ENCODE results near the gene OR6M1. TPM values are rescaled to one million over a fixed set of nuclear protein-coding genes. Genes with fewer than 3 reads are reported as not detected.

OR6M1 gene
- polyA plus RNA-seq, 1 of the 3 experiments (the other 2 are of a cell fraction) = not detected

DNA sequence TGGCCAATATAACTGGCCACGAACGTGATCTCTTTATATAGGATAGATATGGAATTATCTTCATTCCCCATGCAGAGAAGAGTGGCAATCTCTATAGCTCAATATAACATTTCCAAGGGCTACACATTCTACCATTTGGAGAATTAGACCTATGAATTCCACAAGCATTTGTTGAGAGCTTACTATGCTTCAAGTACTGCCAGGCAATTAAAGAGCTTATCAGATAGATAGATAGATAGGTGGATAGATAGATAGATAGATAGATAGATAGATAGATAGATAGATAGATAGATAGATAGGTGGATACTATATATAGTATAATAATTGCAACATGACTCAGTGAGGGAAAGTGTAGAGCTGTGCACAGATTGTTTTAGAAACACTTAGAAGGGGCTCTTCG is 50.3 kb downstream of the OR6M1 start:
- WGBS (ENCODE audit: low lambda C conversion rate) = 10% methylated on average over 3 of the region's 3 CpGs
- Histone ChIP-seq H3K4me3 (ENCODE audit: low read depth in 2 of 2, low read length in 1 of 2) (no peak overlapping the region), H3K36me3 (replicated peaks in 1 of 2; ENCODE audit: control insufficient read depth in 1 of 2, insufficient read depth in 2 of 2, low read length in 1 of 2) (no peaks in the 10 kb centered on the region), H3F3A (replicated peaks; ENCODE audit: insufficient read depth) (no peaks in the 10 kb centered on the region), H3K4me2 (no peak overlapping the region), H2AFZ (ENCODE audit: low read depth) (no peak overlapping the region), H3K4me1 (ENCODE audit: control insufficient read depth in 1 of 2, insufficient read depth in 2 of 2, low read depth in 1 of 2, low read length in 1 of 2) (no peaks in the 10 kb centered on the region), H3K27me3 (ENCODE audit: insufficient read depth) (peaks cover 15% of the 10 kb centered on the region; the same call in 1 of the 2 replicates), H3K27ac (ENCODE audit: low read depth in 2 of 2, low read length in 1 of 2) (no peak overlapping the region), H3K9ac (no peak overlapping the region), H3K9me3 (no peaks in the 10 kb centered on the region), H3K79me2 (ENCODE audit: insufficient read depth) (no peaks in the 10 kb centered on the region), H3K9me2 (no peaks in the 10 kb centered on the region), H4K20me1 (ENCODE audit: insufficient read depth) (no peaks in the 10 kb centered on the region)
- TF ChIP-seq, protein P1, sequence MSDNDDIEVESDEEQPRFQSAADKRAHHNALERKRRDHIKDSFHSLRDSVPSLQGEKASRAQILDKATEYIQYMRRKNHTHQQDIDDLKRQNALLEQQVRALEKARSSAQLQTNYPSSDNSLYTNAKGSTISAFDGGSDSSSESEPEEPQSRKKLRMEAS (IDR thresholded peaks at IDR 0.05; ENCODE audit: low read depth) = no peak
- TF ChIP-seq YY1 (IDR thresholded peaks at IDR 0.05; ENCODE audit: low read depth) (no peak), TCF12 (IDR thresholded peaks at IDR 0.05) (no peak), GABPA (IDR thresholded peaks at IDR 0.05; ENCODE audit: low read depth) (no peak), POLR2AphosphoS5 (IDR thresholded peaks at IDR 0.05; ENCODE audit: low read depth, low read length) (no peak)
- TF ChIP-seq, protein P2, sequence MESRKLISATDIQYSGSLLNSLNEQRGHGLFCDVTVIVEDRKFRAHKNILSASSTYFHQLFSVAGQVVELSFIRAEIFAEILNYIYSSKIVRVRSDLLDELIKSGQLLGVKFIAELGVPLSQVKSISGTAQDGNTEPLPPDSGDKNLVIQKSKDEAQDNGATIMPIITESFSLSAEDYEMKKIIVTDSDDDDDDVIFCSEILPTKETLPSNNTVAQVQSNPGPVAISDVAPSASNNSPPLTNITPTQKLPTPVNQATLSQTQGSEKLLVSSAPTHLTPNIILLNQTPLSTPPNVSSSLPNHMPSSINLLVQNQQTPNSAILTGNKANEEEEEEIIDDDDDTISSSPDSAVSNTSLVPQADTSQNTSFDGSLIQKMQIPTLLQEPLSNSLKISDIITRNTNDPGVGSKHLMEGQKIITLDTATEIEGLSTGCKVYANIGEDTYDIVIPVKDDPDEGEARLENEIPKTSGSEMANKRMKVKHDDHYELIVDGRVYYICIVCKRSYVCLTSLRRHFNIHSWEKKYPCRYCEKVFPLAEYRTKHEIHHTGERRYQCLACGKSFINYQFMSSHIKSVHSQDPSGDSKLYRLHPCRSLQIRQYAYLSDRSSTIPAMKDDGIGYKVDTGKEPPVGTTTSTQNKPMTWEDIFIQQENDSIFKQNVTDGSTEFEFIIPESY (IDR thresholded peaks at IDR 0.05; ENCODE audit: borderline replicate concordance, low read depth) = no peak
- TF ChIP-seq, protein P3, sequence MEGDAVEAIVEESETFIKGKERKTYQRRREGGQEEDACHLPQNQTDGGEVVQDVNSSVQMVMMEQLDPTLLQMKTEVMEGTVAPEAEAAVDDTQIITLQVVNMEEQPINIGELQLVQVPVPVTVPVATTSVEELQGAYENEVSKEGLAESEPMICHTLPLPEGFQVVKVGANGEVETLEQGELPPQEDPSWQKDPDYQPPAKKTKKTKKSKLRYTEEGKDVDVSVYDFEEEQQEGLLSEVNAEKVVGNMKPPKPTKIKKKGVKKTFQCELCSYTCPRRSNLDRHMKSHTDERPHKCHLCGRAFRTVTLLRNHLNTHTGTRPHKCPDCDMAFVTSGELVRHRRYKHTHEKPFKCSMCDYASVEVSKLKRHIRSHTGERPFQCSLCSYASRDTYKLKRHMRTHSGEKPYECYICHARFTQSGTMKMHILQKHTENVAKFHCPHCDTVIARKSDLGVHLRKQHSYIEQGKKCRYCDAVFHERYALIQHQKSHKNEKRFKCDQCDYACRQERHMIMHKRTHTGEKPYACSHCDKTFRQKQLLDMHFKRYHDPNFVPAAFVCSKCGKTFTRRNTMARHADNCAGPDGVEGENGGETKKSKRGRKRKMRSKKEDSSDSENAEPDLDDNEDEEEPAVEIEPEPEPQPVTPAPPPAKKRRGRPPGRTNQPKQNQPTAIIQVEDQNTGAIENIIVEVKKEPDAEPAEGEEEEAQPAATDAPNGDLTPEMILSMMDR (IDR thresholded peaks at IDR 0.05) = no peak
- no peak for DNase-seq
- ChIA-PET CTCF (interaction anchor here (0.7 to 1.3 kb wide), 3 partner anchors 10 to 148 kb away, joined by 3 to 4 read pairs (median 3); no protein-coding TSS in a partner anchor), POLR2A (no interaction called here)

Small RNA genes within 50 kb of the gene (small RNA-seq; reads per million reads assigned to genes)
- 0 to 0.52 (median 0) reads per million in 7 experiments for gene RNU1-21P

Other genes starting within 250 kb of the OR6M1 start
- 0.23 and 0.44 TPM in 2 replicates for gene SCN3B, start 151.7 kb downstream of the OR6M1 start, polyA plus RNA-seq (2012; rRNA removed)
- gene ZNF202, start 64.7 kb downstream of the OR6M1 start, polyA plus RNA-seq (2012; rRNA removed) = 11.3 and 16.2 TPM in 2 replicates
- not detected in 2 replicates for gene OR6X1, start 51.8 kb downstream of the OR6M1 start, polyA plus RNA-seq (2012; rRNA removed)
- gene TMEM225, start 79.3 kb upstream of the OR6M1 start, polyA plus RNA-seq (2012; rRNA removed) = not detected in 2 replicates
- gene OR8D4, start 95.8 kb upstream of the OR6M1 start, polyA plus RNA-seq (2012; rRNA removed) = not detected in 2 replicates
- gene OR4D5, start 133.3 kb upstream of the OR6M1 start, polyA plus RNA-seq (2012; rRNA removed) = not detected in 2 replicates
- gene OR6T1, start 137.5 kb upstream of the OR6M1 start, polyA plus RNA-seq (2012; rRNA removed) = not detected in 2 replicates
- gene OR10S1, start 171.4 kb upstream of the OR6M1 start, polyA plus RNA-seq (2012; rRNA removed) = not detected in 2 replicates
- gene OR10G6, start 188.8 kb upstream of the OR6M1 start, polyA plus RNA-seq (2012; rRNA removed) = not detected in 2 replicates
- not detected in 2 replicates for gene OR10G4, start 206.6 kb upstream of the OR6M1 start, polyA plus RNA-seq (2012; rRNA removed)
- gene OR10G9, start 216.7 kb upstream of the OR6M1 start, polyA plus RNA-seq (2012; rRNA removed) = not detected in 2 replicates
- gene OR10G8, start 220.4 kb upstream of the OR6M1 start, polyA plus RNA-seq (2012; rRNA removed) = not detected in 2 replicates
- gene OR10G7, start 235.0 kb upstream of the OR6M1 start, polyA plus RNA-seq (2012; rRNA removed) = not detected in 2 replicates